ENCODE results near the gene C3AR1.
"Not testable (repeated sequence)": the region's sequence is repeated elsewhere in the genome, so short reads cannot be mapped to it uniquely, and the experiment has no call there.

Gene C3AR1

DNA sequence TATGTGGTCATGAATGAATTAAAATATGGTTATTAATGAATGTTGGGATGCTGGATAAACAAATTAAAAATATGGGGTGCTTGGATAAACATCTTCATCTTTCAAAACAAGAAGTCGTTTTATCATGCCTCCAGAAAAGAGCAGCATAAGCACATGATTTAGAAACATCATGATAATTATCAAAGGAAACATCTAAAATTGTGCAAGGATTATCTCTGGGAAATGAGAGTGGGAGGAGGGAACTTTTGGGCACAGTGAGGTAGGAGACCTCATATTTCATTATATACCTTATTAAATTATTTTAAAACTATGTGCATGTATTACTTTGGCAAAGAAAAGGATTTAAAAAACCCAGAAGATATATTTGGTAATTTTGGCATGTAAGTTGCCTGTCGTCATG, 8.9 kb downstream of the C3AR1 start:
- peak; percentile 85 for DNase-seq

DNA sequence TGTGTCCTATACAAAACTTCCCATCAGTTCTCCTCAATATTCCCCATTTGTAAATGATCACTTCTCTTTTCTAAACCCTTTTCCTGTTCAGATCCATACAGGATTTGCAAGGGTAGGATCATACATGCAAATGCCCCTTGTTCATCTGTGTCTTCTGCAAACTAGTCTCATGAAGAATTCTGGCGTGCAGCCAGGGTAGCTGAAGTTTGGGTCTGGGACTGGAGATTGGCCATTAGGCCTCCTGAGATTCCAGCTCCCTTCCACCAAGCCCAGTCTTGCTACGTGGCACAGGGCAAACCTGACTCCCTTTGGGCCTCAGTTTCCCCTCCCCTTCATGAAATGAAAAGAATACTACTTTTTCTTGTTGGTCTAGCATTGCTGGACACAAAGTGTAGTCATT, 11.3 kb downstream of the C3AR1 start:
- no peak for DNase-seq

DNA sequence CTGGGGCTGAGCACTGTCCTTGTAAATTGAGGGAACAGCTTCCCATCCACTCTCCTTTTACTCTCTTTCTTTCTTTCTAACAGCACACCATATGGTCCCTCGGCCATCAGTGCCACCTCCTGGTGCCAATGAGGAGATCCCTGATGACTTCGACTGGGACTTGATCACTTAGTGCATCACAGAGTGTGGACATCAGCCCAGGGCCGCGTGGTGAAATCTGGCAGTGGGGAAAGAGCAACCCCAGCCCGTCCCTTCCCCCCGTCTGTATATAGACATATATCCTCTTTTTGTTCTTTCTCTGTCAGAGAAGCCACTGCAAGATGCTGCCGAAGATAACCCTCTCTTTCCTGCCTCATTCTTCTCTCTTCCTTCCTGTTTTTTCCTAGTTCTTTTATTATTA, 13.5 kb downstream of the C3AR1 start:
- peak; percentile 90 for DNase-seq

DNA sequence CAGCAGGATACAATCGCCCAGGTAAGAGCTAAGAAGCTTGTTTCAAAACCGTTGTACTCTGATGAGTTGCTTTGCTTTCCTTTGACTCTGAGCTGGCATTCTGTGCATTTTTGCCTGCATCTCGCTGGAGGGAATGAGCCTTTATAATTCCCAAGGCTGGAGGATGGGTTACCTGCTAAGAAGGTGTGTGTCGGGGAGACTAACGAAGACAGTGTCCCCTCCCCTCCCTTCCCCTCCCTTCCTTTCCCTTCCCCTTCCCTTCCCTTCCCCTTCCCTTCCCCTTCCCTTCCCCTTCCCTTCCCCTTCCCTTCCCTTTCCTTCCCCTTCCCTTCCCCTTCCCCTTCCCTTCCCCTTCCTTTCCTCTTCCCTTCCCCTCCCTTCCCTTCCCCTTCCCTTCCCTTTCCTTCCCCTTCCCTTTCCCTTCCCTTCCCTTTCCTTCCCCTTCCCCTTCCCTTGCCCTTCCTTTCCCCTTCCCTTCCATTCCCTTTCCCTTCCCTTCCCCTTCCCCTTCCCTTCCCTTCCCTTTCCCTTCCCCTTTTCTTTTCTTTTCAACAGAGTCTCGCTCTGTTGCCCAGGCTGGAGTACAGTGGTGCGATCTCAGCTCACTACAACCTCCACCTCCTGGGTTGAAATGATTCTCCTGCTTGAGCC, 15.4 kb downstream of the C3AR1 start:
- no peak for DNase-seq

DNA sequence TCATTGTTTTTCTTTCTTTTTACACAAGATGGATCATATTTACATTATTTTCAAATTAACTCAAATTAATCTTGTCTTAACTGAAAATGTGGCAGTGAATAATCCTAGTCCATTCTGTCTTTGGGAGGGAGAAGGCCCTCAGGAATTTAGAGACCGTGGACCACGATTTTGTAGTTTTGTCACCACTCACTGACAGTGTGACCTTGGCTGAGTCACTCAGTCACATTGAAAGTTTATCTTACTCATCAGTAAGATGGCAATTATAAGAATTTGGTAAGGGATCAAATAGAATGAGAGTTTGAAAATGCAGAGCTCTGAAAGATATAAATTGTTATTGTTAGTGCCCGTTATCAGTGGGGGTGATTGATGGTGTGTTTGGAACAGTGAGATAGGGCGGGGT, 17.3 kb downstream of the C3AR1 start:
- no peak for DNase-seq

DNA sequence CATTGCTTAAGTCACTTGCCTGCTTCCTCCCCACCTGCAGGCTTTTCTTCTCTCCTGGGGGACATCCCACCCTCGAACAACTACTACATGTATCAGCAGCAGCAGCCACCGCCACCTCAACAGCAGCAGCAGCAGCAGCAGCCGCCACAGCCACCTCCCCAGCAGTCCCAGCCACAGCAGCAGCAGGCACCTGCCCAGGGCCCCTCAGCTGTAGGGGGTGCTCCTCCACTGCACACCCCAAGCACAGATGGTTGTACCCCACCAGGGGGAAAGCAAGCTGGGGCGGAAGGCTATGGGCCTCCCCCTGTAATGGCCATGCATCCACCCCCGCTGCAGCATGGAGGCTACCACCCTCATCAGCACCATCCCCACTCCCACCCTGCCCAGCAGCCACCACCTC, 18.3 kb downstream of the C3AR1 start:
- no peak for DNase-seq

DNA sequence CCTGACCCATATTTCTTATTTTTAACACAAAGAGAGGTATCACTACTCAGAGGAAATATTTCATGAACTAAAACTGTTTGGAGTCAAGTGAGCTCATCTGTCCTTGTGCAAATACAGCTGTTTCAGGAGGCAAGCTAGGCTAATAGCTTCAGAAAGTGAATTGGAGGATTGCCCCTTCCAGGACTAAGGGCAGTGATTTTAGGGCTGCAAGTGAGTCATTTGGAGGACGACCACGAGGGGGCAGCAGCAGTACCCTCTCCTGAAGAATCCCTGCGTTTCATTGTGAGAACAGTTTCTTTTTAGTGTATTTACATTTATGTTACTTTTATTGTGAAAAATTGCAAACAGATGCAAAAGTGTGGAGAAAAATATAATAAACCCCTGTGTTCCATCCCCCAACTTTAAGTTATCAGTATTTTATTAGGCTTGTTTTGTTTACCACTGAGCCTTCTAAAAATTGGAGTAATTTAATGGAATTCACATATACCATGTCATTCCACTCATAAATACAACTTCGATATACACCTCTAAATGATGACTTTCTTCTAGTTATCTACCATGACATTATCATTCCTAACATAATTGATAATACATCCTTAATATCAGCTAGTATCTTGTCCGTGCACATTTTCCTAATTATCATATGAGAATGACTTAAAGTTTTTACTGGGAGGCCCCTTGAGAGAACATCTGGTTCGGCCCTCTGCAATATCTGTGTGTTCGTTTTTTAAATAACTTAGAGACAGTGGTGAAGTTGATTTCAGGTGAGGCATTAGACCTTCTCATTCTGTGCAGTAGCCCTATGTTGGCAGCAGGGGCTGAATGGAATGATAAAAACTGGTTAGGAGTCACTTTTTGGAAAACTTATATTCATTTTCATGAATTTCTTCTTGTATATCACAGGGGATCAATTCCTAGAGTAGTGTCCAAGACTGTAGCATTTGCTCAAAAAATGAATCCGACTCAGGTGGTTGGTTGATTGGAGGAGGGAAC, 19.9 kb downstream of the C3AR1 start:
- peak; percentile 46 for DNase-seq

DNA sequence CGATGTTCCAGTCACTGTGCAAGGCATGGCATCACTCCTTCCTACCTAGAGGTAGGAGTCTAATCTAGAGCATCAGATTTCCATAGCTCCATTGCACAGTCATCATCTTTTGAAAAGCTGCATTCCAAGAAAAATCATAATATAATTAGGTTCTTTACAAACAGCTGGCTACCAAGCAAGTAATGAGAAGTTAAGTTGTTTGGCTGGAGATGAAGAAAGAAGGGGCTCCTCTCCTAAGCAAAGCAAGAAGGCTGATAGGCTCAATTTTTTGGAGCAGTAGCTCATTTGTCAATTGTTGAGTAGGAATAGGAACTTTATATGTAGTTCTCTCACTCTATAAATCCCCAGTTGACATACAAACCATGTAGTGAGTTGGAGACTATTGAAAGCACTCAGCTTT, 25.4 kb downstream of the C3AR1 start:
- DNase-seq, result no peak

DNA sequence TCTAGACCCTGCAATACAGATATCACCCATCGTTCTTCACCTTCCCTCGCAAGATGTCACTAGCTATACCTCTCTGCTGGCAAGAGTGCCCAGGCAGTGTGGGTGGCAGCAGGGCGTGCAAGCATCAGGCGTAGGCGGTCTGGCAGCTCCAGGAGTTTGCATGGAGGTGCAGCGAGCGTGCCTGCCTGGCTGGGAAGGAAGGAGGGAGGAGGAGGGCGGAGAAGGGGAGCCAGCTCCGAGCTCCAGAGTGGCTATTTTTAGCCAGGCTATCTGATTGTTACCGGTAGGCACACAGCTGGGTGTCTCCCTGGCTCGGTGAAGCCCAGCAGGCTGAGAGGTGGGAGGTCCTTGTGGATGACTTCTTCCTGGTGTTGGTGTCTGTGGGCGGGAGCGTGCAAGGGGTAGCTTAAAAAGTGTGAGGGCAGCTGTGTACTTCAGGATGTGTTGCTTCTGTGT, 27.5 kb downstream of the C3AR1 start:
- peak; percentile 46 for DNase-seq

DNA sequence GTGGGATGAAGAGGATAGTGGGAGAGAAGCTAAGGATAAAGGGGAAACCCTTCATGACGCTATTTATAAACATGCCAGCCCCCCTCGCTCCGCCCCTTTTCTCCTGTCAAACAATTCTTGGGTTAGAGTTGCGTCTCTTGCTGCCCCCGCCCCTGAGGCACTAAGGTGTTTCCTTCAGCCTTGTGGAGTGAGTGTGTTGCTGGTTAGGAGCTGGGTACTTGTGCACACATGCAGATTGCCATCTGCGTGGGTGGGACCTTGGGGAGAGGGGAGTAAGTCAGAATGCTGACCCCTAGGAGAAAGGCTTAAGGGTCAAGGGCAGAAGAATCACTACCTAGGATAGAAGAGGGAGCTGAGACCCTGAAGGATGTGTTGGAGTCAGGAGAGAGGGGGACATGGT, 28.2 kb downstream of the C3AR1 start:
- DNase-seq, result no peak

DNA sequence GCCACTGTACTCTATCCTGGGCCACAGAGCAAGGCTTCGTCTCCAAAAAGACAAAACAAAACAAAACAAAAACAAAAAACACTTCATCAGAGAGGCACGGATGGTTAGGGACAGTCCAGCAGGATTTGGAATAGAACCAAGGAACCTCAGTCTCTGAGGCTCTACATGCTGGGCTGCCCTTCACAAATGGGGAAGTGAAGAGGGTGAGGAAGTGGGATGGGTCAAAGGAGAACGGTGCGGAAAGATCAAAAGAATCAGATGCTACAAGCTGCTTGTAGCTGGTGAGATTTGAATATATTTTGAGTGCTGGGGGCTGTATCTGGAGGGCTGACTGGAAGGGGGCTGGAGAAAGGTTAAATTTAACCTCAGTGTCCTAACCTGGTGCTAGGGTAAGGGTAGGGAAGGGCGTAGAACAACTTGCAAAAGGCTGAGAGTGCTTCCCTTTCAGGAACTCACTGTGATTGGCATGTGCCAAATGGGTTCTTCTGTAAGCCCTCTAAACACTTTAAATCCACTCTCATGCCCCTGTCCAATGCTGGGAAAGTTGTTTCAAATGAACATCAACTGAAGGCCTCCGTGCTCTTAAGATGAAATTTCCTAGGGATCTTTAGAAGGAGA, 29.0 kb downstream of the C3AR1 start:
- peak; percentile 32 for DNase-seq

DNA sequence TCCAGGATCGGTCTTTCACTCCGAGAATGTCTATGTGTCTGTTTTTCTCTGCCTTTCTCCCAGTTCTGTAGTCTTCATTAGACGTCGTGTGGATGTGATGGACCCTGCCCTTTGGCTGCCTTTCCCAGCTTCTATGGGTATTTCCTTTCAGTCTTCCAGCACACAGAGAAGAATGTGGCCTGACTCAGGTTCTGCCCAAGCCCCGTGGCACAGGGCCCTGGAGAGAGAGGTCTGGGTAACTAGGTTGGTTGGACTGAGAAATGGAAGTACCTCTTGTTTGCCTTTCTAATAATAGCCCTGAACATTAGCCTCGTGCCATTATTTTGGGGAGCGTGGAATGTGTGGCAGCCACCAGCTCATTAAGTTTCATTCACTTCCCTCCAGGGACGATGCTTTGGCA, 29.8 kb downstream of the C3AR1 start:
- DNase-seq, result no peak

DNA sequence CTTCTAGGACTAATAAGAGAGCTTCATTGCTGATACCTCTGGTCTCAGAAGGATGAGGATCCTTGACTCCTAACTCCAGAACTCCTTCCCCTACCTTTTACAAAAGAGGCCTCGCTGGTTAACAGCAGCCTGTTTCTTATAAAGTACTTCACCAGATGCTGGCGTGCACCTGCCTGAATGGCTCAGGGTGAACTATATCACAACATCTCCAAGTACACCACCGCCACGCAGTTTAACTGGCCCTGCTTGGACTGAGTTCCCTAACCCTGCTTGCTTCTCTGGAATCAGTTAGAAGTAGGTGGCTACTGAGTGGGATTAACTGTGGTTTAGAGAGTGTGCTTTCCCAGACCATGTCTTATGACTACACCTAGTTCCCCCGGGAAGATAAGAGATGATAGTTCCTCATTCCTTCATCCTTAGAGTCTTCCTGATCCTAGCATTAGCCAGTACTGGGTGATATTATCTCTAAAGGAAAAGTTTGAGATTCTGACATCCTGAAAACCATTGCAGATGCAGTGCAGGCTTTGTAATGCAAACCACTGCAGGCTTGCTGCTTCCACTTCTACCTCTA, 30.6 kb downstream of the C3AR1 start:
- DNase-seq, result no peak

DNA sequence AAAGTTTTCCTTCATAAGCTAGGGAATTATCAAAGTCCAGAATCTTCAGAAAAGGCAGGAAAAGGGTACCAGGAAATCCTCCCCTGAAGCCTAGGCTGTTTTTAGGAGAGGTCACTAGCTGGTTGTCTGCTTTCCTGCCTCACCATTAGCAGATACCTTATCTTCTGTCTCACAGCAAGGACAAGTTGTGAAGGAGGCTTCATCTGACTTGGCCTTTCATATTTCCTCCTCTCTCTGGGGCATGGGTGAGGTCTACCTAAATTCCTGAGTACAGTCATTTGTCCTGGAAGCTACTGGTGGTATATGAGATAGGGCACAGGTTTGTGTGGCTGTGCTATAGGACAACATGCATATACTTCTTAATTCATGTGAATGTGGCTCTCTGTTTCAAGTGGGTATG, 31.4 kb downstream of the C3AR1 start:
- no peak for DNase-seq

DNA sequence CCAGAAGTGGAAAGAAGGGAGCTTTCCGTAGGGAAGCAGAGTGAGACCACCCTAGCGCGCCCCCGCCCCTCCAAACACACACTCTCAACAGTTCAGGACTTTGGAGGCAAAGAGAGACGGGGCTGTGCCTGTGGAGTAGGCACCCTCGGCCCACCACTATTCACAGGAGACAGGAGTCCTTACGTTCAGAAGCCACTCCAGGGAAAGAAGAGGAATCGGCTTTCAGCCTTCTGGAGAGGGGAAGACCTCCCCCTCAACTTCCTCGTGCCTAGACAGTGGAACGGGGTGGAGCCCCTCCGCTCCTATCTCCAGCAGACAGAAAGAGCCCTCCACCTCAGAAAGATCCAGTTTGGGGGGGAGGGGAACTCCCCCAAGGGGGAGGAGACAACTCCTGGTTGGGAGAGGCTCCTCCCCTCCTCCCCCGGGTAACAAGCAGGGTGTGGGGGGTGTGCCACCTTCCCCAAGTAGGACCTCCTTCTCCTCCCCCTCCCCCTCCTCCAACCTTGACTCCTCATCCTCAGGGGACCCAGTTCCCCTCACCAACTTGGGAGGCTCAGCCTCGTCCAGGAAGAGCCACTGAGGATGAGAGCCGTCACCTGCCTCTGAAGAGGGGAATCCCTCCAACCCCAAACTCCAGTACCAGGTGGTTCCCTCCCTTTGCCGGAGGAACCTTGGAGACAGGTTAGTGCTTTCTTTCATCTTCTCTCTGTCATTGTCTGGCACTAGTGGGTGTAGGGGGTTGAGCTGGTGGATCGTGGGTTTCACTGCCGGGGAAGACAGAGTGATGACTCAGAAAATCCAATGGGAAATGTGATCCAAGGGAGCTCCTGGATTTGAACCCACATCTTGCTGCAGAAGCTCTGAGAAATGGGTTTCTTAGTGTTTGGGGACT, 32.8 kb downstream of the C3AR1 start:
- DNase-seq, result no peak

DNA sequence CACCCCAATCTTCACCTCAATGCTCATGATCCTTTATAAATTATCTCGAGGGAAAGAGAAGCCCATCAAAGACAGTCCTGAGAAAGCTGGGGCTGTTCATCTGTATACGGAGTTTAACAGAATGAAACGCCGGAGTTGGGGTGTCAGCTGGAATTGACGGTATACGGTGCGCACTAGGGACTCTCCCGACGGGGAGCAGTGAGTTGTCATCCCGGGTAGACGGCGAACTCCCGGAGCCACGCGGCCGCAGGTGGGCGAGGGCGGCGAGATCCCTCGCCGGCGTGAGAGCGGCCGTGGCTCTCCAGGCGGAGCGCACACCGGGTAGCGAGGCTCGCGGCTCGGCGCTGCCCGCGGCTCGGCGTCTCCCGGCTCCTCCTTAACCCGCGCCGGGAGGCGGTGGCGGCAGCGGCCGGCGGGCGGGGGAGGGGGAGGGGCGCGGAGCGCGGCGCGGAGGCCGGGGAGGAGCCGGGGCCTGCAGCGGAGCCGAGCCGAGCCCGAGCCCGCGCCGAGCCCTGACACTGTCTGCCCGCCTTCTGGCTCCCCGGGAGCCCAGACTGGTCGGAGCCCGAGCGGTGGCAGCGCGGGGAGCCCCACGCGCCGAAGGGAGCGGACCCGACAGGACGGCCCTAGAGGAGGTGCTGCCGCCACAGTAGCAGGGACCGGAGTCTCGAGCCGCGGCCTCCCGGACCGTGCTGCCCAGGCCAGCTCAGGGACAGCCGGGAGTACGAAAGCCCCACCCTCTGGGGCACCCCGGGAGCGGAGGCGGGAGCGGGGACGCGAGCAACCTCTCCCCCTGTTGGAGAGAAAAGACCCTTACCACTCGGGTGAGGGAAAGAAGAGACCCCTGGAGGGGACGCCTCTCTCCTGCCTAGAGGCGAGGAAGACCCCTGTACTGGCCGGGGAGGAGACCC, 33.7 kb downstream of the C3AR1 start, which contains the start of gene FOXJ2:
FOXJ2 (plus strand) TSS at position 475 of the 911 bp plus-strand sequence. CDS start 7,117 bp downstream, outside the sequence.
- peak; percentile 29 for DNase-seq

DNA sequence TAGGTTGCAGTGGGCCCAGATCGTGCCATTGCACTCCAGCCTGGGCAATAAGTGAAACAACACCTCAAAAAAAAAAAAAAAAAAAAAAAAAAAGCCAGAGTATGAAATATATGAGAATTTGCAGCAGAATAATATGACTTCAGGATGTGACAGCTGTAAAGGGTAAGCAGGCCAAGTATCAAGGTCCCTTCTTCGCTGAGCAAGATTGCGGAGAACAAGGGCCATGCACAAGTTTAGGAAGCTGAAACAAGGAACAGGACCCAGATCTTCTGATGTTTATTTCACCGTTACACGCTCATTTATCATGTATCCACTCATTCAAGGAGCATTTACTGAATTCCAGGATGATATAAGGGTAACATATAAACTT, 34.3 kb downstream of the C3AR1 start:
- DNase-seq, result no peak

DNA sequence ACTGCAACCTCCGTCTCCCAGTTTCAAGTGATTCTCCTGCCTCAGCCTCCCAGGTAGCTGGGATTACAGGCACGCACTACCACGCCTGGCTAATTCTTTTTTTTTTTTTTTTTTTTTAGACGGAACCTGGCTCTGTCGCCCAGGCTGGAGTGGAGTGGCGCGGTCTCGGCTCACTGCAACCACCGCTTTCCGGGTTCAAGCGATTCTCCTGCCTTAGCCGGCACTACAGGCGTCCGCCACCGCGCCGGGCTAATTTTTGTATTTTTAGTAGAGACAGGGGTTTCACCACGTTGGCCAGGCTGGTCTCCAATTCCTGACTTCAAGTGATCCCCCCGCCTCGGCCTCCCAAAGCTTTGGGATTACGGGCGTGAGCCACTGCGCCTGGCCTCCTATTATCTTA, 35.1 kb downstream of the C3AR1 start:
- not testable (repeated sequence) for DNase-seq

DNA sequence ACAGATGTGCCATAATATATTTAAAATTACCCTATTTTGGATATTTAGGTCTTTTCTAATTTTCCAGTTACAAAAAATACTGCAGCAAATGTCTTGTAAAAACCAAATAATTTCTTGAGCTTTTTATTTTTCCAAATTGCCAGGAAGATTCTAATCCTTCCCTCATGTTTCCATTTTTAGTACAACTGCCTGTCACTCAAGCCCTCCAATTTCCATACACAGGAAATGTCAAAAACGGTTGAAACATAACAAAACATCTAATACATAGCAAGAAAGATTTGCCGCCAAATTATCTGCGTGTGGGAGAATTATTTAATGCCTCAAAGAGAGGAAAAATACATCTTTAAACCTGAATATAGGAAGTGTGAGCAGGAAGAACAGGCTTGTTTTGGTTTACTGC, 36.0 kb downstream of the C3AR1 start:
- no peak for DNase-seq

DNA sequence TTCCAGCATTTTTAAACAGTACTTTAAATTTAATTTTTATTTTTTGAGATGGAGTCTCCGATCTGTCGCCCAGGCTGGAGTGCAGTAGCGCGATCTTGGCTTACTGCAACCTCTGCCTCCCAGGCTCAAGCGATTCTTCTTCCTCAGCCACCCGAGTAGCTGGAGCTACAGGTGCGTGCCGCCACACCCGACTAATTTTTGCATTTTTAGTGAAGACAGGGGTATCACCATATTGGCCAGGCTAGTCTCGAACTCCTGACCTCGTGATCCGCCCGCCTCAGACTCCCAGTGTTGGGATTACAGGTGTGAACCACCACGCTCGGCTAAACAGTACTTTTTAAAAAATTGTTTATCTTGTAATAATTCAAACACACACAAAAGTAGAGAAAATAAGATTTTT, 37.9 kb downstream of the C3AR1 start:
- no peak for DNase-seq

DNA sequence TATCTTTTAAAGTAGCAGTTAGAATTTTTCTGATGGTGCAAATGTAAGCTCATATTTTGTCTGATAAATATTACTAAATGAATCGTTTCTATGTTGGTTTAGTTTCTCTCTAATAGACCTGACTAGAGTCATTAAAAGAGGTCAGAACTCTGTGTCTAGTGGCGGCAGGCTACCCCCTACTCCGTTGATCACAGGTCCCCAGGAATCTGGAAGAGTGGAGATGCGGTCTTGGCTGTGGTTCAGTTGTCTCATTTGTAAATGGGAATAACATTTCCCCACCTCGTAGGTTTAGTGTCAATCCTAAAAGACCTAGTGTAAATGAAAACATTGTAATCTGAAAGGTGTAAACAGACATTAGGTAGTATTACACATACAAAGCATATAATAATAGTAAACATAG, 38.3 kb downstream of the C3AR1 start:
- no peak for DNase-seq
